Measurements from ENCODE around the gene ZNF668. TPM values are rescaled to one million over a fixed set of nuclear protein-coding genes. Genes with fewer than 3 reads are reported as not detected.
"Not testable (repeated sequence)": the region's sequence is repeated elsewhere in the genome, so short reads cannot be mapped to it uniquely, and the experiment has no call there.

The ZNF668 gene
- polyA plus RNA-seq, 1 donor: 5.4 TPM

DNA sequence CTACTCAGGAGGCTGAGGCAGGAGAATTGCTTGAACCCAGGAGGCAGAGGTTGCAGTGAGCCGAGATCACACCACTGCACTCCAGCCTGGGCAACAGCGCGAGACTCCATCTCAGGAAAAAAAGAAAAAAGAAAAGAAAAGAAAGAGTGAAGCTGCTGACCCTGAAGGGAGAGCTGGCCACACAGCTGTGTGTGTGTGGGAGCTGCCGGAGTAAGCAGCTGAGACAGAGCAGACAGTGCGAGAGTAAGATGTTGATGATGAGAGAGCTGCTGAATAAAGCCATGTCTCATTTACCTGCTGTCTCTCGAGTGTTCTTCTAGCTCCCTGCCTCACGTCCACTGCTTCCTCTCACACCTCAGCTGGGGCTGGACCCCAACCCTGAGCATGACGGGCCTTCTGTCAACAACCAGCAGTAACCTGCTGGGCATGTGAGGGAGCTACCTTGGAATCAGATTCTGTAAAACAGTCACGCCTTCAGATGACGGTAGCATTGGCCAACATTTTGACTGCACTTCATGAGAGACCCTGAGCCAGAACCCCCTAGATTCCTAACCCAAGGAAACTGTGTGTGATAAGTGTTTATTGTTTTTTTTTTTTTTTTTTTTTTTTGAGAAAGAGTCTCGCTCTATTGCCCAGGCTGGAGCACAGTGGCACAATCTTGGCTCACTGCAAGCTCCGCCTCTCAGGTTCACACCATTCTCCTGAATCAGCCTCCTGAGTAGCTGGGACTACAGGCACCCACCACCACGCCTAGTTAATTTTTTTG lies 27.0 kb upstream of the ZNF668 start:
- H3K27ac ChIP-seq (ENCODE audit: low read length); H3K27me3 ChIP-seq (ENCODE audit: control insufficient read depth, insufficient read depth, low read length); H3K4me3 ChIP-seq (ENCODE audit: low read length); DNase-seq; H3K4me1 ChIP-seq (ENCODE audit: control insufficient read depth, insufficient read depth, low read length); H3K9me3 ChIP-seq (ENCODE audit: control insufficient read depth, low read depth, low read length); H3K36me3 ChIP-seq (ENCODE audit: control insufficient read depth, insufficient read depth, low read length): not testable (repeated sequence)
- 72% methylated on average over 2 of the region's 13 CpGs for WGBS (ENCODE audit: insufficient coverage, low lambda C conversion rate)

DNA sequence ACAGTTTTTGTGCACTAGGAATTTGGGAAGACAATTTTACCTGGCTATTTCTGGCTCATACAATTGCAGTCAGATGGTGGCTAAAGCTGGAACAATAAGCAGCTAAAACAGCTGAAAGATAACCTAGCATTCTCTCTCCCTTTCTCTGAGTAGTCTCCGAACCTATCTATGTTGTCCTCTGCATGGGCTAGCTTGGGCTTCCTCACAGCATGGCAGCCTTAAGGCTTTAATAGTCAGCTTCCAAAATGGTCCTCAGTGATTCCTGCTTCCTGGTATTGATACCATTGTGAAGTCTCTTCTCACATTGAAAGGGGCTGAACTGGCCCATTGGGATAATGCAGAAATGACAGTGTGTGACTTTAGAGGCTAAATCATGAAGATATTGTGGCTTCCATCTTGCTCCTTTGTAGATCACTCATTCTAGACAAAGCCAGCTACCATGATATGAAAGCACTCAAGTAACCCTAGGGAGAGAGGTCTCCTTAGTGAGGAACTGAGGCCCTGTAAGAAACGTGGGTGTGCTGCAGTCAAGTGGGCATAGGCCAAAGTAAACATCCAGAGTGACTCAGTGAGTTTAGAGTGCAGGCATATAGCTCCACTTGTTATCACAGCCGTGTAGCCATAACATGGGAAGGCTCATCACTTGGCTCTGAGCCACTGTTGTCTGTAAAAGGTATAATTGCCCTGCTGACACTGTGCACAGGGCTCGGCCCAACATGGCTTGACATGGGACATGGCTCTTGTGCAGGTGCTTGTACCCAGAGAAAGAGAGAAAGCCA lies 26.0 kb upstream of the ZNF668 start:
- H3K36me3 ChIP-seq (ENCODE audit: control insufficient read depth, insufficient read depth, low read length): no peaks in the 10 kb centered on the region
- H3K27ac ChIP-seq (ENCODE audit: low read length): no peak overlapping the region
- WGBS (ENCODE audit: insufficient coverage, low lambda C conversion rate): no CpG with 5 or more reads among the region's 4 CpGs
- no peak overlapping the region for H3K4me3 ChIP-seq (ENCODE audit: low read length)
- no peaks in the 10 kb centered on the region for H3K27me3 ChIP-seq (ENCODE audit: control insufficient read depth, insufficient read depth, low read length)
- no peaks in the 10 kb centered on the region for H3K4me1 ChIP-seq (ENCODE audit: control insufficient read depth, insufficient read depth, low read length)
- no peak for DNase-seq
- peaks cover 3% of the 10 kb centered on the region for H3K9me3 ChIP-seq (ENCODE audit: control insufficient read depth, low read depth, low read length)

DNA sequence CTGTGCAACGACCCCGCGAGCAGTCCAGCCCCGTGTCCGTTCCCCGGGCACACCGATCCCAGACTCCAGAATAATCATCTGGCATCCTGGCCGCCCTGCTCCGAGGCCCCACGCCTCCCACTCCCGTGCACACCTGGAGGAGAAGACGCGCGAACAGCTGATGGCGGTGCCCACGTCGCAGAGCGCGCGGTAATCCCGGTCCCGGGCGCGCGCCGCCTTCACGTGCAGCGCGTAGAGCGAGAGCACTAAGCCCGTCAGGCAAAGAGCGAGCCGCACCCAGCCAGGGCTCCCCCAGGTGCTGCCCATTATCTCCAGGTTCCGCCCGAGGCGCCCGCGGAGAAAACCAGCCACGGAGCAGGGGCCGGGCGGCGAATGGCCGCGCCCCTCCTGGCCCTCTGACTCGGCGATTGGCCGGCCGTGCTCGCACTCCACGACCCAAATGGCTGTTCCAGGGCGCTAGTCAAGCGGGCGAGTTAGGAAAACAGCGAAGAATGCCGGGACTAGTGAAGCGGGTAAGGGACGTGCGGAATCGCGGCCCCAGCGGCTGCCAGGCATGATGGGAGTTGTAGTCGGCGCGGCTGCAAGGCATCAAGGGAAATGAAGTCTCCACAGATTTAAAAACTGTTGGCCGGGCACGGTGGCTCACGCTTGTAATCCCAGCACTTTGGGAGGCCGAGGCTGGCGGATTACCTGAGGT lies 20.5 kb upstream of the ZNF668 start, which contains the start of gene VKORC1:
Gene VKORC1 (minus strand): TSS at position 374 of the 697 bp plus-strand sequence. CDS start 68 bp downstream, at position 306.
- peak; percentile 93 to 97 for DNase-seq
- no CpG with 5 or more reads among the region's 69 CpGs for WGBS (ENCODE audit: insufficient coverage, low lambda C conversion rate)

DNA sequence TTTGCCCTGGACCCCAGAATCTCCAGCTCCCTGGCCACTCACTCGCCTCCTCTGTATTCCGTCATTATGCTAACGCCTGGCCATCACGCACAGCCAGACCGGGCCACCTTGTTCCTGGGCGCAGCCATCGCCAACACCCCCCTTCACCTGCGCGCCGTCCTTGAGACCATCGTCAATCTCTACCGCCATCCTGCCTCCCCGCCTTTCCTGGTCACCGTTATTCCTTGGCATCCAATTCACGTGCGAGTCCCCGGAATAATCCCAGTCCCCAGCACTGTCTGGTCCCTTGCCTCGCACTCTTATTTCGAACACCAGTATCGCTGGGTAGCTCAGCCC lies 20.0 kb upstream of the ZNF668 start:
- Histone ChIP-seq H3K4me3 (ENCODE audit: low read length) (peak overlapping the region; percentile 85), H3K36me3 (ENCODE audit: control insufficient read depth, insufficient read depth, low read length) (peaks cover 11% of the 10 kb centered on the region), H3K9me3 (ENCODE audit: control insufficient read depth, low read depth, low read length) (peaks cover 5% of the 10 kb centered on the region), H3K27me3 (ENCODE audit: control insufficient read depth, insufficient read depth, low read length) (no peaks in the 10 kb centered on the region), H3K4me1 (ENCODE audit: control insufficient read depth, insufficient read depth, low read length) (peaks cover 8% of the 10 kb centered on the region), H3K27ac (ENCODE audit: low read length) (peak overlapping the region; percentile 88)
- DNase-seq: no peak
- no CpG with 5 or more reads among the region's 20 CpGs for WGBS (ENCODE audit: insufficient coverage, low lambda C conversion rate)

More for the DNA sequence above, 20.5 kb upstream of the ZNF668 start, which contains the start of gene VKORC1:
- peak within 1 kb of the TSS; percentile 88 for H3K27ac ChIP-seq (ENCODE audit: low read length)
- H3K9me3 ChIP-seq (ENCODE audit: control insufficient read depth, low read depth, low read length): peaks cover 5% of the 10 kb centered on the region
- H3K4me3 ChIP-seq (ENCODE audit: low read length): peak within 1 kb of the TSS; percentile 85
- H3K4me1 ChIP-seq (ENCODE audit: control insufficient read depth, insufficient read depth, low read length): peaks cover 8% of the 10 kb centered on the region
- H3K27me3 ChIP-seq (ENCODE audit: control insufficient read depth, insufficient read depth, low read length): no peaks in the 10 kb centered on the region
- peaks cover 11% of the 10 kb centered on the region for H3K36me3 ChIP-seq (ENCODE audit: control insufficient read depth, insufficient read depth, low read length)

DNA sequence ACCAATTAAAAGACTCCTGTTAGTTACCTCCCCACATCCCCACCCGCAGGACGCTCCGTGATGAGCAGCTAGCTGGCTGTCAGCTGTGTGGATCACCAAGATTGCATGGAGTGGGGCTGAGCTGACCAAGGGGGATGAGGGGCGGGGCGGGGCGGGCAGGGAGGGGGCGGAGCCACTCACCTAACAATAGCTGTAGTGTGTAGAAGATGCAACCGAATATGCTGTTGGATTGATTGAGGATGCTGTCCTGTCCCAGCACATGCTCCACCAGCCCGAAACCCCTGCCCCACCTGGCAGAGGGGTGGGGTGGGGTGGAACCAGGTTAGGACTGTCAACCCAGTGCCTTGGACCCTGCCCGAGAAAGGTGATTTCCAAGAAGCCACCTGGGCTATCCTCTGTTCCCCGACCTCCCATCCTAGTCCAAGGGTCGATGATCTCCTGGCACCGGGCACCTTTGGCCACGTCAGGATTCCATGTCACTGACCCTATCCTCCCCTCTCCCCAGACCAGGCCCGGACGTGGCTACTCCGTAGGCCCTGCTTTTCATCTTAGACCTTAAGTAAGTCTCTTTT lies 19.2 kb upstream of the ZNF668 start:
- H3K4me3 ChIP-seq (ENCODE audit: low read length): peak overlapping the region; percentile 85
- no peaks in the 10 kb centered on the region for H3K27me3 ChIP-seq (ENCODE audit: control insufficient read depth, insufficient read depth, low read length)
- H3K9me3 ChIP-seq (ENCODE audit: control insufficient read depth, low read depth, low read length): peaks cover 5% of the 10 kb centered on the region
- no peak overlapping the region for H3K27ac ChIP-seq (ENCODE audit: low read length)
- no CpG with 5 or more reads among the region's 17 CpGs for WGBS (ENCODE audit: insufficient coverage, low lambda C conversion rate)
- H3K36me3 ChIP-seq (ENCODE audit: control insufficient read depth, insufficient read depth, low read length): peaks cover 13% of the 10 kb centered on the region
- DNase-seq: peak in 1 of 2 donors; percentile 48
- H3K4me1 ChIP-seq (ENCODE audit: control insufficient read depth, insufficient read depth, low read length): peaks cover 8% of the 10 kb centered on the region

DNA sequence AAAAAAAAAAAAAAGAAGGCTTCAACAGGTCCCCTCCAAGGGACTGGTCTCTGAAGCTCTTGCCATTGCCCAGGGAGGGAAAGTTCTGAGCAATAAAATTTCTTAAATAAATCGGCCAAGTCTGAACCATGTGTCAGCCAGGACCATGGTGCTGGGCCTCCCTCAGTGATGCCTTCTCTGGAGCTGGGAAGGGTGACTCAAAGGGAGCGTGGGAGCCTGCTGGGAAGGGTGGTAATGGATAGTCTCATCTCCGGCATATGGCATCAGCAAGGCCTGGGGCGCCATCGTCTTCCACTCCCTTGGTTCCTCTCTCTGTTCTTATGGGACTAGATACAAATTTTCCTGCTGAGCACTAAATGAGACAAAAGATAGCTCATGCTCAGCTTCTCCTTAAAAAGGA lies 18.3 kb upstream of the ZNF668 start:
- peaks cover 16% of the 10 kb centered on the region for H3K36me3 ChIP-seq (ENCODE audit: control insufficient read depth, insufficient read depth, low read length)
- H3K27me3 ChIP-seq (ENCODE audit: control insufficient read depth, insufficient read depth, low read length): no peaks in the 10 kb centered on the region
- H3K9me3 ChIP-seq (ENCODE audit: control insufficient read depth, low read depth, low read length): peaks cover 5% of the 10 kb centered on the region
- H3K4me3 ChIP-seq (ENCODE audit: low read length): no peak overlapping the region
- no peak overlapping the region for H3K27ac ChIP-seq (ENCODE audit: low read length)
- H3K4me1 ChIP-seq (ENCODE audit: control insufficient read depth, insufficient read depth, low read length): peaks cover 8% of the 10 kb centered on the region
- DNase-seq: no peak
- WGBS (ENCODE audit: insufficient coverage, low lambda C conversion rate): 80% methylated on average over 1 of the region's 5 CpGs

DNA sequence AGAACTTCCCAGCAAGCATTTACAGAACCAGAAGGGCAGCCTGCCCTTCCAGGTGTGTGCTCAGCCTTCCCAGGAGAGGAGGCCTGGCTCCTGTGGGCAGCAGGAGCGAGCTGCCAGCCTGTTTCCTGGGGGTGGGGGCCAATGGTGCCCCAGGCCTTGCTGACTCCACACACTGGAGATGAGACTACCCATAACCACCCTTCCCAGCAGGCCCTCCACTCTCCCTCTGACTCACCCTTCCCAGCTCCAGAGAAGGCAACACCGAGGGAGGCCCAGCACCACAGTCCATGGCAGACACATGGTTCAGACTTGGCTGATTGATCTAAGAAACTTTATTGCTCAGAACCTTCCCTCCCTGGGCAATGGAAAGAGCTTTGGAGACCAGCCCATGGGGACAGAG lies 16.5 kb upstream of the ZNF668 start:
- H3K4me3 ChIP-seq (ENCODE audit: low read length): no peak overlapping the region

DNA sequence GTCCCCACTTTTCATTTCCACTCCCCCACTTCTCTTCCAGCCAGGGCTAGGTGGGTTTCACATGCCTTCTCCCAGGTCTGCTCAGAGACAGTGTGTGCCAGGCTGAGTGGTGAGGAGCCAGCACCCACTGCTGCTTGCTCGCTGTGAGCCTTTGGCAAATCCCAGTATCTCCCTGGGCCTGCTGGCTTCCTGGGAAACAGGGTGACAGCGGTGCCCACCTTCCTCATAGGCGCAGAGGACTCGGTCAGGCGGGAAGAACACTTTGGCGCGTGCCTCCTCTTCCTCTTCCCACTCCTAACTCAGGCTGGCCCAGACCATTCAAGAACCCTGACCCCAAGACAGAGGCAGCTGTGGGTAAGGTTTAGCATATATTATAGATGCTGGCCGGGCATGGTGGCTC lies 15.2 kb upstream of the ZNF668 start:
- Histone ChIP-seq H3K4me1 (ENCODE audit: control insufficient read depth, insufficient read depth, low read length) (peaks cover 8% of the 10 kb centered on the region), H3K36me3 (ENCODE audit: control insufficient read depth, insufficient read depth, low read length) (peaks cover 27% of the 10 kb centered on the region), H3K9me3 (ENCODE audit: control insufficient read depth, low read depth, low read length) (no peaks in the 10 kb centered on the region), H3K27me3 (ENCODE audit: control insufficient read depth, insufficient read depth, low read length) (no peaks in the 10 kb centered on the region), H3K27ac (ENCODE audit: low read length) (no peak overlapping the region), H3K4me3 (ENCODE audit: low read length) (no peak overlapping the region)
- no CpG with 5 or more reads among the region's 8 CpGs for WGBS (ENCODE audit: insufficient coverage, low lambda C conversion rate)
- no peak for DNase-seq

More for the DNA sequence above, 16.5 kb upstream of the ZNF668 start:
- H3K27me3 ChIP-seq (ENCODE audit: control insufficient read depth, insufficient read depth, low read length): no peaks in the 10 kb centered on the region
- peaks cover 16% of the 10 kb centered on the region for H3K36me3 ChIP-seq (ENCODE audit: control insufficient read depth, insufficient read depth, low read length)
- WGBS (ENCODE audit: insufficient coverage, low lambda C conversion rate): no CpG with 5 or more reads among the region's 2 CpGs
- no peak overlapping the region for H3K27ac ChIP-seq (ENCODE audit: low read length)
- peaks cover 8% of the 10 kb centered on the region for H3K4me1 ChIP-seq (ENCODE audit: control insufficient read depth, insufficient read depth, low read length)
- peaks cover 5% of the 10 kb centered on the region for H3K9me3 ChIP-seq (ENCODE audit: control insufficient read depth, low read depth, low read length)
- DNase-seq: no peak

DNA sequence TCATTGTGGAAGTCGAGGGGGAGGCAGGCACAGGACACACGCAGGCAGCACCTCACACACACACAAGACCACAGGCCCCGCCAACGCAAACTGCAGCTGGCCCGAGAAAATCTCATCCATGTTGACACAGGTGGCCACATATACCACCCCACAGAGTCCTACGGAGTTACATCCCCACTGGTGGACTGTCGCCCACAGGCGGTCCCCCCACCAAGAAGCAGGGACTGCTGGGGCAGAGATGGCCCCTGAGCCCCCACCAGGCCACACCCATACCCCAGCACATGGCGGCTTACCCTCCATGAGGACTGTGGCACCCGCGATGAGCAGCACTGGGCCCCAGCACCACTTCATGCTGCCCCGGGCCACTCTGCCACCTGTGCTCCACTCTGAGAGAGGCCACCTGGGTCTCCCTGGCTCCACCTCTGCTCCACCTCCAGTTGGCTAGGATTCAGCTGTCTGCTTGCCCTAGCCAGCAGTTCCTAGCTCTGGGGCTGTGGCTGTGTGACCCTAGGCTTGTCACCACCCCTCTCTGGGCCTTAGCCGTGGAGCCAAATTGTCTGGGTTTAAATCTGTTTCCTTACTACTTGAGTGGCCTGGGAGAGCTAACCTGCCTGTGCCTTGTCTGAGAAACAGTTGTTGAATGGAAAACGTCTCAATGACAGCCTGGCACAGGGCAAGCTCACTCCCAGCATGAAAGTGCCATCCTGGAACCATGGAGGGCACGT lies 14.6 kb upstream of the ZNF668 start, which contains the start of gene PRSS53:
Gene PRSS53 (minus strand): TSS at position 485 of the 725 bp plus-strand sequence. CDS start 134 bp downstream, at position 351.
- WGBS (ENCODE audit: insufficient coverage, low lambda C conversion rate): no CpG with 5 or more reads among the region's 15 CpGs
- Histone ChIP-seq H3K4me3 (ENCODE audit: low read length) (no peak within 1 kb of the TSS), H3K36me3 (ENCODE audit: control insufficient read depth, insufficient read depth, low read length) (peaks cover 31% of the 10 kb centered on the region), H3K9me3 (ENCODE audit: control insufficient read depth, low read depth, low read length) (no peaks in the 10 kb centered on the region), H3K4me1 (ENCODE audit: control insufficient read depth, insufficient read depth, low read length) (peaks cover 3% of the 10 kb centered on the region), H3K27ac (ENCODE audit: low read length) (no peak within 1 kb of the TSS), H3K27me3 (ENCODE audit: control insufficient read depth, insufficient read depth, low read length) (no peaks in the 10 kb centered on the region)
- no peak for DNase-seq
